Kidney (tissue), 14 donors: ENCODE data around the gene STPG2. TPM values are rescaled to one million over a fixed set of nuclear protein-coding genes. Genes with fewer than 3 reads are reported as not detected.

Source experiments
- DNase-seq, 5 donors: peaks; one replicate each; pipeline ENCODE4 v3.0.0-alpha.2; 2013 to 2020
- FAIRE-seq: peaks from 2 replicates; lab custom pipeline; 2012; peaks lifted over from hg19 to GRCh38; lab: Jason Lieb, UNC
- H3K27ac ChIP-seq, 2 donors: one replicate each; pipeline ENCODE4 v1.7.0; 2013; ENCODE audit warnings: low read depth in 2 of 2, low read length in 2 of 2, inconsistent platforms in 1 of 2
- H3K27me3 ChIP-seq: one replicate; pipeline ENCODE4 v1.7.1; 2013; ENCODE audit warnings: low read length, inconsistent platforms; ENCODE audit not compliant: control insufficient read depth, insufficient read depth
- H3K36me3 ChIP-seq, 3 donors: one replicate each; pipeline versions ENCODE4 v1.7.0 to v1.7.1; 2013; ENCODE audit warnings: low read length in 3 of 3, control low read depth in 1 of 3, inconsistent platforms in 1 of 3; ENCODE audit not compliant: insufficient read depth in 3 of 3, control insufficient read depth in 2 of 3
- H3K4me1 ChIP-seq, 3 donors: one replicate each; pipeline versions ENCODE4 v1.7.0 to v1.7.1; 2013; ENCODE audit warnings: low read length in 3 of 3, inconsistent platforms in 1 of 3, low read depth in 1 of 3; ENCODE audit not compliant: control insufficient read depth in 2 of 3, insufficient read depth in 2 of 3
- H3K4me3 ChIP-seq, 3 donors: one replicate each; pipeline versions ENCODE4 v1.7.0 to v1.8.1; 2013; ENCODE audit warnings: low read length in 3 of 3, control low read depth in 1 of 3, inconsistent platforms in 1 of 3
- H3K9ac ChIP-seq, 3 donors: one replicate each; pipeline versions ENCODE4 v1.7.0 to v1.7.1; 2013; ENCODE audit warnings: low read length in 3 of 3, control low read depth in 1 of 3, inconsistent platforms in 1 of 3
- H3K9me3 ChIP-seq, 3 donors: one replicate each; pipeline versions ENCODE4 v1.7.0 to v1.7.1; 2013; ENCODE audit warnings: low read length in 3 of 3, control low read depth in 1 of 3, inconsistent platforms in 1 of 3; ENCODE audit not compliant: control insufficient read depth in 2 of 3, insufficient read depth in 1 of 3
- CTCF ChIP-seq: IDR thresholded peaks from 3 replicates; pipeline ENCODE4 v1.5.1; 2012; ENCODE audit warnings: mild to moderate bottlenecking, moderate library complexity, borderline replicate concordance; ENCODE audit not compliant: insufficient read depth; ENCODE audit errors: extremely low read depth
- intact Hi-C: fragments of 100-400 bp; cut with DNase I; formaldehyde crosslinking; loops from one replicate; pipeline ENCODE4 v1.11.1; 2022
- polyA plus RNA-seq: library from polyadenylated mRNA; stranded (reverse); fragments of 350-450 nt; fragmentation: Illumina TruSeq; extraction: RNeasy Lipid Tissue Mini Kit (QIAGEN cat#74804); gene quantifications from one replicate; pipeline ENCODE4 v1.2.3, GENCODE V29; 2014; ENCODE audit warnings: low read depth, low replicate concordance; ENCODE audit not compliant: insufficient read depth
- total RNA-seq: library from RNA; stranded (reverse); fragmentation: NEBNext Ultra II Directional; extraction: Animal tissue kit (Norgen Biotek cat#: 25700); gene quantifications from one replicate; pipeline ENCODE4 v1.2.1, GENCODE V29; 2021
- donor health status: control.
- donor health status: control.
- donor health status: control.
- donor health status: control.
- donor health status: control.
- donor health status: DM: yes; HTN: yes; CAD: no.
- donor health status: Normal renal cell carcinoma (clear cell type).

Gene STPG2
- total and polyA plus RNA-seq, 2 donors from 2014 or later, result 0.43 to 1.1 TPM

- DNase-seq, result peak in 1 of 5 donors; percentile 78
- Histone ChIP-seq H3K9ac (no peak overlapping the region), H3K27ac (peak overlapping the region; percentile 48 to 55), H3K4me1 (peaks cover 0 to 7% (median 7%) of the 10 kb centered on the region in 3 donors), H3K4me3 (no peak overlapping the region), H3K9me3 (no peaks in the 10 kb centered on the region), H3K36me3 (no peaks in the 10 kb centered on the region), H3K27me3 (no peaks in the 10 kb centered on the region)
- intact Hi-C loops, result no loop called here
- TF ChIP-seq CTCF, result no peak
- FAIRE-seq, result no peak
Observed at GRCh38 chr4:98166025-98166730, 22.9 kb upstream of the STPG2 start.

- no peaks in the 10 kb centered on the region for H3K27me3 ChIP-seq
- no peak for FAIRE-seq
- peaks cover 0 to 7% (median 7%) of the 10 kb centered on the region in 3 donors for H3K4me1 ChIP-seq
- intact Hi-C loops, result no loop called here
- no peak overlapping the region for H3K27ac ChIP-seq
- H3K4me3 ChIP-seq, result no peak overlapping the region
- H3K9me3 ChIP-seq, result no peaks in the 10 kb centered on the region
- no peak for TF ChIP-seq CTCF
- no peaks in the 10 kb centered on the region for H3K36me3 ChIP-seq
- H3K9ac ChIP-seq, result no peak overlapping the region
- DNase-seq, result no peak
Observed at GRCh38 chr4:98162696-98163095, 19.4 kb upstream of the STPG2 start.

- H3K36me3 ChIP-seq, result no peaks in the 10 kb centered on the region
- TF ChIP-seq CTCF, result no peak
- H3K4me3 ChIP-seq, result no peak overlapping the region
- no peaks in the 10 kb centered on the region for H3K27me3 ChIP-seq
- no peak for DNase-seq
- FAIRE-seq, result no peak
- H3K9ac ChIP-seq, result no peak overlapping the region
- H3K4me1 ChIP-seq, result no peaks in the 10 kb centered on the region
- intact Hi-C loops, result no loop called here
- no peak overlapping the region for H3K27ac ChIP-seq
- H3K9me3 ChIP-seq, result no peaks in the 10 kb centered on the region
Observed at GRCh38 chr4:98151145-98151924, 8.1 kb upstream of the STPG2 start.
